Measurements from ENCODE around the gene CLEC16A.

The CLEC16A gene

GRCh38 chr16:10902999-10903398 is 41.4 kb upstream of the CLEC16A start:
- no peaks in the 10 kb centered on the region for H4K20me1 ChIP-seq (ENCODE audit: control insufficient read depth, insufficient read depth, low read depth, low read length)

GRCh38 chr16:10906482-10906881 is 37.9 kb upstream of the CLEC16A start:
- no peak overlapping the region for H3K4me2 ChIP-seq (ENCODE audit: low read length)
- H3K36me3 ChIP-seq (ENCODE audit: control insufficient read depth, low read length), result peaks cover 86% of the 10 kb centered on the region
- H3K9me2 ChIP-seq (replicated peaks; ENCODE audit: control insufficient read depth, low read length), result no peaks in the 10 kb centered on the region
- no peak overlapping the region for H3K4me3 ChIP-seq (ENCODE audit: low read length)
- H3K27ac ChIP-seq (ENCODE audit: low read depth, low read length), result no peak overlapping the region
- H4K20me1 ChIP-seq (ENCODE audit: control insufficient read depth, insufficient read depth, low read depth, low read length), result no peaks in the 10 kb centered on the region
- H3K4me1 ChIP-seq (ENCODE audit: control insufficient read depth, low read length), result peaks cover 7% of the 10 kb centered on the region
- TF ChIP-seq EZH2phosphoT487 (IDR thresholded peaks at IDR 0.05; ENCODE audit: borderline replicate concordance, low read length) (no peak), CTCF (IDR thresholded peaks at IDR 0.05; ENCODE audit: low read depth, low read length, poor library complexity, severe bottlenecking) (no peak)
- H3K9me3 ChIP-seq (ENCODE audit: control insufficient read depth, insufficient read depth, low read length), result no peaks in the 10 kb centered on the region
- no peaks in the 10 kb centered on the region; the same call in none of the 2 replicates for H3F3A ChIP-seq (ENCODE audit: control insufficient read depth, insufficient read depth)
- no peaks in the 10 kb centered on the region for H3K27me3 ChIP-seq (ENCODE audit: control insufficient read depth, low read length)
- no peaks in the 10 kb centered on the region for H3K79me2 ChIP-seq (ENCODE audit: control insufficient read depth, low read length)

More at GRCh38 chr16:10902999-10903398, 41.4 kb upstream of the CLEC16A start:
- Histone ChIP-seq H3K4me3 (ENCODE audit: low read length) (no peak overlapping the region), H3K36me3 (ENCODE audit: control insufficient read depth, low read length) (peaks cover 90% of the 10 kb centered on the region), H3K79me2 (ENCODE audit: control insufficient read depth, low read length) (no peaks in the 10 kb centered on the region), H3K27ac (ENCODE audit: low read depth, low read length) (no peak overlapping the region), H3K4me2 (ENCODE audit: low read length) (no peak overlapping the region), H3K9me2 (replicated peaks; ENCODE audit: control insufficient read depth, low read length) (no peaks in the 10 kb centered on the region), H3F3A (ENCODE audit: control insufficient read depth, insufficient read depth) (no peaks in the 10 kb centered on the region), H3K27me3 (ENCODE audit: control insufficient read depth, low read length) (no peaks in the 10 kb centered on the region), H3K9me3 (ENCODE audit: control insufficient read depth, insufficient read depth, low read length) (no peaks in the 10 kb centered on the region), H3K4me1 (ENCODE audit: control insufficient read depth, low read length) (no peaks in the 10 kb centered on the region)
- no peak for TF ChIP-seq EZH2phosphoT487 (IDR thresholded peaks at IDR 0.05; ENCODE audit: borderline replicate concordance, low read length)

GRCh38 chr16:10906914-10907756 is 37.2 kb upstream of the CLEC16A start:
- Histone ChIP-seq H3K79me2 (ENCODE audit: control insufficient read depth, low read length) (no peaks in the 10 kb centered on the region), H3K4me2 (ENCODE audit: low read length) (no peak overlapping the region), H3K27ac (ENCODE audit: low read depth, low read length) (no peak overlapping the region), H3K9me2 (replicated peaks; ENCODE audit: control insufficient read depth, low read length) (no peaks in the 10 kb centered on the region), H3K4me1 (ENCODE audit: control insufficient read depth, low read length) (peaks cover 14% of the 10 kb centered on the region), H3K9me3 (ENCODE audit: control insufficient read depth, insufficient read depth, low read length) (no peaks in the 10 kb centered on the region), H3F3A (ENCODE audit: control insufficient read depth, insufficient read depth) (peaks cover 6% of the 10 kb centered on the region), H3K36me3 (ENCODE audit: control insufficient read depth, low read length) (peaks cover 81% of the 10 kb centered on the region), H3K4me3 (ENCODE audit: low read length) (no peak overlapping the region), H4K20me1 (ENCODE audit: control insufficient read depth, insufficient read depth, low read depth, low read length) (no peaks in the 10 kb centered on the region), H3K27me3 (ENCODE audit: control insufficient read depth, low read length) (no peaks in the 10 kb centered on the region)
- TF ChIP-seq EZH2phosphoT487 (IDR thresholded peaks at IDR 0.05; ENCODE audit: borderline replicate concordance, low read length) (no peak), CTCF (IDR thresholded peaks at IDR 0.05; ENCODE audit: low read depth, low read length, poor library complexity, severe bottlenecking) (no peak)

- Histone ChIP-seq H3K79me2 (ENCODE audit: control insufficient read depth, low read length) (no peaks in the 10 kb centered on the region), H3K9me3 (ENCODE audit: control insufficient read depth, insufficient read depth, low read length) (no peaks in the 10 kb centered on the region), H3K36me3 (ENCODE audit: control insufficient read depth, low read length) (peaks cover 76% of the 10 kb centered on the region), H3K9me2 (replicated peaks; ENCODE audit: control insufficient read depth, low read length) (no peaks in the 10 kb centered on the region), H3K27ac (ENCODE audit: low read depth, low read length) (no peak overlapping the region), H3K4me1 (ENCODE audit: control insufficient read depth, low read length) (peaks cover 20% of the 10 kb centered on the region), H3K27me3 (ENCODE audit: control insufficient read depth, low read length) (no peaks in the 10 kb centered on the region), H4K20me1 (ENCODE audit: control insufficient read depth, insufficient read depth, low read depth, low read length) (no peaks in the 10 kb centered on the region), H3K4me2 (ENCODE audit: low read length) (no peak overlapping the region), H3K4me3 (ENCODE audit: low read length) (no peak overlapping the region), H3F3A (ENCODE audit: control insufficient read depth, insufficient read depth) (peaks cover 10% of the 10 kb centered on the region)
- TF ChIP-seq EZH2phosphoT487 (IDR thresholded peaks at IDR 0.05; ENCODE audit: borderline replicate concordance, low read length), result no peak
- no peak for TF ChIP-seq CTCF (IDR thresholded peaks at IDR 0.05; ENCODE audit: low read depth, low read length, poor library complexity, severe bottlenecking)
Observed at GRCh38 chr16:10907757-10908045, 36.7 kb upstream of the CLEC16A start.
